Measurements from ENCODE around the gene INPP5D.
"Not testable (repeated sequence)": the region's sequence is repeated elsewhere in the genome, so short reads cannot be mapped to it uniquely, and the experiment has no call there.

The INPP5D gene

GRCh38 chr2:233056961-233057605 lies 3.1 kb upstream of the INPP5D start:
- DNase-seq, result no peak

GRCh38 chr2:233058717-233059546 lies 1.2 kb upstream of the INPP5D start:
- no peak for DNase-seq

- no peak for DNase-seq
These were observed 670 bp upstream of the INPP5D start for GRCh38 chr2:233059547-233059796.

- no peak for DNase-seq
These were observed 398 bp downstream of the INPP5D start for GRCh38 chr2:233060501-233060979.

- DNase-seq, result no peak
These were observed 943 bp downstream of the INPP5D start for GRCh38 chr2:233060980-233061590.

- DNase-seq, result peak; percentile 18
These were observed 1.7 kb downstream of the INPP5D start for GRCh38 chr2:233061591-233062450.

- DNase-seq, result no peak
These were observed 2.3 kb downstream of the INPP5D start for GRCh38 chr2:233062451-233062850.

GRCh38 chr2:233062946-233063268 lies 2.8 kb downstream of the INPP5D start:
- DNase-seq, result no peak

GRCh38 chr2:233063269-233063975 lies 3.3 kb downstream of the INPP5D start:
- DNase-seq, result peak; percentile 95

- no peak for DNase-seq
These were observed 3.9 kb downstream of the INPP5D start for GRCh38 chr2:233063976-233064411.

GRCh38 chr2:233064530-233065199 lies 4.5 kb downstream of the INPP5D start:
- DNase-seq, result no peak

GRCh38 chr2:233065200-233065589 lies 5.1 kb downstream of the INPP5D start:
- not testable (repeated sequence) for DNase-seq

GRCh38 chr2:233065954-233066470 lies 5.9 kb downstream of the INPP5D start:
- DNase-seq, result no peak

GRCh38 chr2:233068762-233069418 lies 8.7 kb downstream of the INPP5D start:
- no peak for DNase-seq

- no peak for DNase-seq
These were observed 12.7 kb downstream of the INPP5D start for GRCh38 chr2:233072838-233073237.

GRCh38 chr2:233074106-233074505 lies 14.0 kb downstream of the INPP5D start:
- no peak for DNase-seq

- DNase-seq, result no peak
These were observed 15.2 kb downstream of the INPP5D start for GRCh38 chr2:233075141-233075965.

GRCh38 chr2:233075966-233076339 lies 15.8 kb downstream of the INPP5D start:
- DNase-seq, result peak; percentile 43

GRCh38 chr2:233076749-233077148 lies 16.6 kb downstream of the INPP5D start:
- DNase-seq, result no peak

GRCh38 chr2:233079473-233079877 lies 19.3 kb downstream of the INPP5D start:
- no peak for DNase-seq

Data from NCI-H526 treated with DMSO at 0.1 percent for 48 hours (cell line).